Measurements from ENCODE around the gene PDXDC1.
"Not testable (repeated sequence)": the region's sequence is repeated elsewhere in the genome, so short reads cannot be mapped to it uniquely, and the experiment has no call there.

The PDXDC1 gene

GRCh38 chr16:15016354-15016753, 41.5 kb downstream of the PDXDC1 start:
- not testable (repeated sequence) for DNase-seq

- not testable (repeated sequence) for DNase-seq
Measured at GRCh38 chr16:15016951-15017580, 42.2 kb downstream of the PDXDC1 start.

GRCh38 chr16:15021429-15021828, 46.6 kb downstream of the PDXDC1 start:
- DNase-seq = not testable (repeated sequence)

- not testable (repeated sequence) for DNase-seq
Measured at GRCh38 chr16:15022194-15022593, 47.4 kb downstream of the PDXDC1 start.

GRCh38 chr16:15023381-15024077, 48.7 kb downstream of the PDXDC1 start:
- DNase-seq = not testable (repeated sequence)

- DNase-seq = not testable (repeated sequence)
Measured at GRCh38 chr16:15024858-15025199, 50.0 kb downstream of the PDXDC1 start.

- not testable (repeated sequence) for DNase-seq
Measured at GRCh38 chr16:15025234-15025951, 50.6 kb downstream of the PDXDC1 start.

- not testable (repeated sequence) for DNase-seq
Measured at GRCh38 chr16:15027051-15027450, 52.2 kb downstream of the PDXDC1 start.

- not testable (repeated sequence) for DNase-seq
Measured at GRCh38 chr16:15027503-15028344, 52.9 kb downstream of the PDXDC1 start.

GRCh38 chr16:15028345-15028715, 53.5 kb downstream of the PDXDC1 start:
- DNase-seq = not testable (repeated sequence)

GRCh38 chr16:15028801-15029698, 54.2 kb downstream of the PDXDC1 start:
- DNase-seq = not testable (repeated sequence)

GRCh38 chr16:15029749-15030148, 54.9 kb downstream of the PDXDC1 start:
- DNase-seq = not testable (repeated sequence)

GRCh38 chr16:15031179-15031578, 56.4 kb downstream of the PDXDC1 start:
- DNase-seq = no peak

- DNase-seq = no peak
Measured at GRCh38 chr16:15031586-15031985, 56.8 kb downstream of the PDXDC1 start.

- DNase-seq = no peak
Measured at GRCh38 chr16:15032547-15033308, 57.9 kb downstream of the PDXDC1 start.

GRCh38 chr16:15033309-15033707, 58.5 kb downstream of the PDXDC1 start:
- DNase-seq = no peak

GRCh38 chr16:15034266-15035162, 59.7 kb downstream of the PDXDC1 start:
- no peak for DNase-seq

- DNase-seq = no peak
Measured at GRCh38 chr16:15035163-15035729, 60.4 kb downstream of the PDXDC1 start.

- no peak for DNase-seq
Measured at GRCh38 chr16:15037003-15037402, 62.2 kb downstream of the PDXDC1 start.

GRCh38 chr16:15037745-15038144, 62.9 kb downstream of the PDXDC1 start:
- DNase-seq = no peak
